ENCODE results near the gene MBD6.

DNA sequence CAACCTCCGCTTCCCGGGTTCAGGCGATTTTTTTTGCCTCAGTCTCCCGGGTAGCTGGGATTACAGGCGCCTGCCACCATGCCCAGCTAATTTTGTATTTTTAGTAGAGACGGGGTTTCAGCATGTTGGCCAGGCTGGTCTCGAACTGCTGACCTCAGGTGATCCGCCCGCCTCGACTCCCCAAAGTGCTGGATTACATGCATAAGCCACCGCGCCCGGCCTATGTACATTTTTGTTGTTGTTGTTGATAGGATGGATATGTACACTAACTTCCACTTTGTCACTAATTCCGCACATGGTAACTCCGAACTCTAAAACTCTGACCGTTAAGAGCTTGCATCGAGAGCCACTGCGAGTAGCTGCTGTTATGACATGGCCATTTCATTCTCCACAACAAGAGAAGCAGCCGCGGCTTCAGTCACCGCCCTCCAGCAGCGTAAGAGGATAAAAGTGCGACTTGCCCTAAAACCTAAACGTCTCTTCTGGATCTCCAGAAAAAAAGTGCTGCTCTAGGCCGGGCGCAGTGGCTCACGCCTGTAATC lies 35.5 kb upstream of the MBD6 start:
- no peak for TF ChIP-seq POLR2A (IDR thresholded peaks at IDR 0.05; ENCODE audit: low read length)
- TF ChIP-seq GATA1 (IDR thresholded peaks at IDR 0.05; ENCODE audit: low read depth, low read length): no peak
